K562 (cell line): ENCODE measurements around the gene MPZL3. TPM values are rescaled to one million over a fixed set of nuclear protein-coding genes. Genes with fewer than 3 reads are reported as not detected.
A peak's percentile ranks its signal among the peaks of the same experiment; 100 is the strongest.

ENCODE experiments used
- DEAF1 ChIP-seq: fragments of 450-650 bp; formaldehyde crosslinking; IDR thresholded peaks from 2 replicates; pipeline ENCODE4 v1.4.0; 2020; ENCODE audit warnings: mild to moderate bottlenecking, moderate library complexity
- GATAD2B ChIP-seq: fragments of 450-650 bp; IDR thresholded peaks from 2 replicates; pipeline ENCODE4 v1.6.1; 2017; ENCODE audit warnings: mild to moderate bottlenecking, borderline replicate concordance
- MCM7 ChIP-seq, 2 experiments: fragments of 450-650 bp; IDR thresholded peaks; 2 replicates each; pipeline ENCODE4 v1.6.1; 2016 to 2018
- MYBL2 ChIP-seq, 2 experiments: fragments of 450-650 bp in 1 of 2; sonication (generic) in 1 of 2; formaldehyde crosslinking in 1 of 2; IDR thresholded peaks; 2 replicates each; pipeline versions ENCODE4 v1.6.1 to v1.8.1; 2017 to 2022; ENCODE audit warnings: borderline replicate concordance in 1 of 2, inconsistent platforms in 1 of 2, low read depth in 1 of 2, mild to moderate bottlenecking in 1 of 2, missing genetic modification reagents in 1 of 2, moderate library complexity in 1 of 2
- NCOA2 ChIP-seq, 2 experiments: fragments of 450-650 bp; IDR thresholded peaks; 2 replicates each; pipeline ENCODE4 v1.6.1; 2018; ENCODE audit warnings: mild to moderate bottlenecking in 2 of 2, moderate library complexity in 1 of 2; ENCODE audit not compliant: partially characterized antibody in 2 of 2
- NRF1 ChIP-seq, 2 experiments: fragments of 450-650 bp; IDR thresholded peaks in 1 of 2; conservative IDR thresholded peaks in 1 of 2; 2 replicates each; pipeline ENCODE4 v1.6.1; 2014; ENCODE audit warnings: mild to moderate bottlenecking in 2 of 2
- STAT5B ChIP-seq: fragments of 250-450 bp; sonication (Bioruptor Pico); IDR thresholded peaks from 2 replicates; pipeline ENCODE4 v1.8.0; 2021; ENCODE audit warnings: mild to moderate bottlenecking, inconsistent platforms
- TOE1 ChIP-seq, 2 experiments: fragments of 450-650 bp in 1 of 2; sonication (generic) in 1 of 2; formaldehyde crosslinking in 1 of 2; IDR thresholded peaks; 2 replicates each; pipeline versions ENCODE4 v1.7.1 to v1.8.0; 2016 to 2022; ENCODE audit warnings: borderline replicate concordance in 2 of 2, mild to moderate bottlenecking in 2 of 2, antibody characterized with exemption in 1 of 2, inconsistent platforms in 1 of 2, low read depth in 1 of 2, missing genetic modification reagents in 1 of 2, moderate library complexity in 1 of 2
- ZFPM2 ChIP-seq: fragments of 250-450 bp; sonication (Bioruptor Pico); IDR thresholded peaks from 2 replicates; pipeline ENCODE4 v1.5.1; 2022; ENCODE audit warnings: mild to moderate bottlenecking
- ZNF253 ChIP-seq: fragments of 250-450 bp; sonication (Bioruptor Pico); conservative IDR thresholded peaks from 2 replicates; pipeline ENCODE4 v1.6.1; 2021; ENCODE audit warnings: mild to moderate bottlenecking
- ZNF274 ChIP-seq: IDR thresholded peaks from 2 replicates; pipeline ENCODE4 v1.6.1; 2011; ENCODE audit warnings: low read depth, mild to moderate bottlenecking, low read length, moderate library complexity, borderline replicate concordance
- polyA plus RNA-seq, 8 experiments: library from polyadenylated mRNA; depleted of rRNA in 4 of 8; stranded (reverse) in 5 of 8; unstranded in 3 of 8; fragments of >200 nt; fragmentation: Nextera tagmentation in 2 of 8; fragmentation: Illumina TruSeq in 1 of 8; extraction: Ambion mirVana in 2 of 8; extraction: Trizol in 1 of 8; gene quantifications; 2 replicates each; pipeline versions ENCODE4 v1.2.1 to v1.2.3, GENCODE V29; 2011 to 2014; ENCODE audit warnings: inconsistent platforms in 1 of 8, missing spikeins in 1 of 8
- total RNA-seq, 7 experiments: library from RNA; depleted of rRNA in 6 of 7; stranded (reverse); fragments of >200 nt in 6 of 7; fragmentation: Illumina TruSeq in 2 of 7; extraction: Trizol in 2 of 7; gene quantifications; 2 replicates each; pipeline versions ENCODE4 v1.2.1 to v1.2.3, GENCODE V29; 2011 to 2021; ENCODE audit warnings: low replicate concordance in 1 of 7
- TF ChIP-seq, protein P1 (sequence below): fragments of 450-650 bp; IDR thresholded peaks from 2 replicates; pipeline ENCODE4 v1.6.1; 2017; ENCODE audit warnings: antibody characterized with exemption
- TF ChIP-seq, protein P2 (sequence below): fragments of 250-450 bp; sonication (Bioruptor Pico); IDR thresholded peaks from 2 replicates; pipeline ENCODE4 v1.4.0; 2020; ENCODE audit warnings: mild to moderate bottlenecking, moderate library complexity

Gene MPZL3
- total and polyA plus RNA-seq, 9 of the 15 experiments (the other 6 are each of a cell fraction or from before 2014, with no cell fraction given): 0.97 to 2.9 (median 1.6) TPM

DNA sequence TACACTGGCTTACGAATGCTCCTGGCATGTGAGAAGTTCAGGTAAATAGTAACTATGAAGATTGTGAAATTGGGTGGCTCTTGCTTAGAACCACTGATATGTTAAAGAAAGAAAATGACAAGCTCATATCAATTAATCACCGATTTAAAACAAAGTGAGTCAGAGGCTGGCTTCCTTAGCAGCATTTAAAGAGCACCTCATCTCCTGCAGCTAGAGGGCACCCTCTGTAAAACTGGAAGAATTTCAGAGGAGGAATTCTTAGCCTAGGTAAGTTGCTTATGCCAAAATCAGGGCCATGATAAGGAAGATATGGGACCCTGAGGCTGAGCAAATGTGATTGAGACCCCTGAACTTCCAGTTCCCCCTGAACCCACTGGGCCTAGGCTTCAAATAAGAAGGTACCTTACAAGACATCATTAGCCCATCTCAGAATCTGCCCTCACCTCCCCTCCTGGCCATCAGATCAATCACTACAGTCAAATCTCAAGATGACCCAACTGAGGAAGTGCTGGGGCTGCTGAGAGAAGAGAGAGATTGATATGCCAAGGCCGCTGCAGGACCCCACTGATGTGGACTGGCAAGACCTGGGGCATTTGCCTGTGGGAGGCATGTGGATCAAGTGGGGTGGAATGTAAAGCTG is 43.8 kb upstream of the MPZL3 start (continued):
- TF ChIP-seq MYBL2 (IDR thresholded peaks at IDR 0.05; ENCODE audit: low read depth) (no peak), MYBL2 (CRISPR knock-in tag; IDR thresholded peaks at IDR 0.05; ENCODE audit: borderline replicate concordance) (no peak), NRF1 (conservative IDR thresholded peaks at IDR 0.05 in 1 of 2, IDR thresholded peaks at IDR 0.05 in 1 of 2) (no peak), GATAD2B (no peak), DEAF1 (CRISPR knock-in tag) (0 out of 2 replicates have a peak, but pooled peaks have one; percentile 25), MCM7 (IDR thresholded peaks at IDR 0.05) (no peak), ZFPM2 (CRISPR knock-in tag) (no peak), STAT5B (CRISPR knock-in tag) (no peak), NCOA2 (IDR thresholded peaks at IDR 0.05; ENCODE audit: partially characterized antibody in 2 of 2) (no peak), ZNF253 (CRISPR knock-in tag) (no peak), TOE1 (IDR thresholded peaks at IDR 0.05; ENCODE audit: borderline replicate concordance) (no peak), TOE1 (CRISPR knock-in tag; IDR thresholded peaks at IDR 0.05; ENCODE audit: borderline replicate concordance, low read depth) (no peak), ZNF274 (no peak)
- TF ChIP-seq, protein P1, sequence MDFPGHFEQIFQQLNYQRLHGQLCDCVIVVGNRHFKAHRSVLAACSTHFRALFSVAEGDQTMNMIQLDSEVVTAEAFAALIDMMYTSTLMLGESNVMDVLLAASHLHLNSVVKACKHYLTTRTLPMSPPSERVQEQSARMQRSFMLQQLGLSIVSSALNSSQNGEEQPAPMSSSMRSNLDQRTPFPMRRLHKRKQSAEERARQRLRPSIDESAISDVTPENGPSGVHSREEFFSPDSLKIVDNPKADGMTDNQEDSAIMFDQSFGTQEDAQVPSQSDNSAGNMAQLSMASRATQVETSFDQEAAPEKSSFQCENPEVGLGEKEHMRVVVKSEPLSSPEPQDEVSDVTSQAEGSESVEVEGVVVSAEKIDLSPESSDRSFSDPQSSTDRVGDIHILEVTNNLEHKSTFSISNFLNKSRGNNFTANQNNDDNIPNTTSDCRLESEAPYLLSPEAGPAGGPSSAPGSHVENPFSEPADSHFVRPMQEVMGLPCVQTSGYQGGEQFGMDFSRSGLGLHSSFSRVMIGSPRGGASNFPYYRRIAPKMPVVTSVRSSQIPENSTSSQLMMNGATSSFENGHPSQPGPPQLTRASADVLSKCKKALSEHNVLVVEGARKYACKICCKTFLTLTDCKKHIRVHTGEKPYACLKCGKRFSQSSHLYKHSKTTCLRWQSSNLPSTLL: no peak
- TF ChIP-seq, protein P2, sequence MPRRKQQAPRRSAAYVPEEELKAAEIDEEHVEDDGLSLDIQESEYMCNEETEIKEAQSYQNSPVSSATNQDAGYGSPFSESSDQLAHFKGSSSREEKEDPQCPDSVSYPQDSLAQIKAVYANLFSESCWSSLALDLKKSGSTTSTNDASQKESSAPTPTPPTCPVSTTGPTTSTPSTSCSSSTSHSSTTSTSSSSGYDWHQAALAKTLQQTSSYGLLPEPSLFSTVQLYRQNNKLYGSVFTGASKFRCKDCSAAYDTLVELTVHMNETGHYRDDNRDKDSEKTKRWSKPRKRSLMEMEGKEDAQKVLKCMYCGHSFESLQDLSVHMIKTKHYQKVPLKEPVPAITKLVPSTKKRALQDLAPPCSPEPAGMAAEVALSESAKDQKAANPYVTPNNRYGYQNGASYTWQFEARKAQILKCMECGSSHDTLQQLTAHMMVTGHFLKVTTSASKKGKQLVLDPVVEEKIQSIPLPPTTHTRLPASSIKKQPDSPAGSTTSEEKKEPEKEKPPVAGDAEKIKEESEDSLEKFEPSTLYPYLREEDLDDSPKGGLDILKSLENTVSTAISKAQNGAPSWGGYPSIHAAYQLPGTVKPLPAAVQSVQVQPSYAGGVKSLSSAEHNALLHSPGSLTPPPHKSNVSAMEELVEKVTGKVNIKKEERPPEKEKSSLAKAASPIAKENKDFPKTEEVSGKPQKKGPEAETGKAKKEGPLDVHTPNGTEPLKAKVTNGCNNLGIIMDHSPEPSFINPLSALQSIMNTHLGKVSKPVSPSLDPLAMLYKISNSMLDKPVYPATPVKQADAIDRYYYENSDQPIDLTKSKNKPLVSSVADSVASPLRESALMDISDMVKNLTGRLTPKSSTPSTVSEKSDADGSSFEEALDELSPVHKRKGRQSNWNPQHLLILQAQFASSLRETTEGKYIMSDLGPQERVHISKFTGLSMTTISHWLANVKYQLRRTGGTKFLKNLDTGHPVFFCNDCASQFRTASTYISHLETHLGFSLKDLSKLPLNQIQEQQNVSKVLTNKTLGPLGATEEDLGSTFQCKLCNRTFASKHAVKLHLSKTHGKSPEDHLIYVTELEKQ (CRISPR knock-in tag): no peak
